GM19328 (cell line): ENCODE data around the gene COMMD4.
"Not testable (repeated sequence)": the region's sequence is repeated elsewhere in the genome, so short reads cannot be mapped to it uniquely, and the experiment has no call there.

Experiments
- ATAC-seq: cut with Tn5 transposase; IDR thresholded peaks from one replicate; pipeline ENCODE4 v1.9.1; 2021; ENCODE audit warnings: mild to moderate bottlenecking, moderate library complexity; ENCODE audit not compliant: unreplicated experiment

Gene COMMD4

DNA sequence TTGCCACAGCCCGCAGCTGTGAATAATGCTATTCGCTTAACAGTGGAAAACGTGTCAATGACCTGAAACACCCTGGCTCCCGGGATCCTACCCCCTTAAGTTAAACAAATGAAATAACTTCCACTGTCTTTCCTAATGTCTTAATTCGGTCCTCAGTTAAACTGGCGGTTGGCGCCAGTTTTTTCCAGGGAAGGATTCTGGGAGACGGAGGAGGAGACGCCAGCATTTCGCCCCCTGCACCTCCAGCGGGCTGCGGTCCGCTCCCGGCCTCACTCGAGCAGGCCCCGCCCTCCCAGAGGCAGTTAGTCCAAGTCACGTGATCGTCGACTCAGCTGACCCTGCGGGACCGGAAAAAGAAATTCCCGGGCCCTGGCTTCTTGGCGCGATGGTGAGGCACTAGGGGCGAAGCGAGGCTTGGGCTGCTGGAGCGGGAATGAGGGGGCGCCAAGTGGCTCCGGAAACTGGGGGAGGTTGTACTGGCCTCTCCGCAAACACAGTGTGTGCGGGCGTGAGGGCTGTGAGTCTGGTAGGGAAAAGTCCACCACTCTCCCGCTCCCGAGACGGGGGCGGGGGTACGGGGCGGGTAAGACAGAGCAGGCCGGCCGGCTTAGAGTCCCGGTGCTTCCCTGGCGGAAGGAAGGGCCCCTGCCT lies at the start of gene COMMD4:
Gene COMMD4, plus strand, starts transcription at position 359 of the 651 bp plus-strand sequence. Its CDS starts 27 bp downstream, at position 386.
- ATAC-seq: no peak

DNA sequence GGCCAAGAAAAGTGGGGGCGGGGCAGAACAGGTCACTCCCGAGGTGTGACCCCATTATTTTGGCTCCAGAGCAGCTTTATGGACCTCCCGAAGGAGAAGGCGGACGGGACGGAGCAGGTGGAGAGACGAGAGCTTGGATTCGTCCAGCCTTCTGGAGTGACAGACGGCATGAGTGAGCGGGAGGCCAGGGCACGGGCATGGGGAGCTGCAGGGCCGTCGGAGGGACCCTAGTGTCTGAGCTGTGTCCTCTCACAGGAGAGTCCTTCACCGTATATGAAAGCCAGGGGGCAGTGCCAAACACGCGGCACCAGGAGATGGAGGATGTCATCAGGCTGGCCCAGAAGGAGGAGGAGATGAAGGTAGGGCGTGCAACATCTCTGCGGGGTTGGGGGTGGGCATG lies 42.2 kb upstream of the COMMD4 start:
- ATAC-seq: not testable (repeated sequence)

DNA sequence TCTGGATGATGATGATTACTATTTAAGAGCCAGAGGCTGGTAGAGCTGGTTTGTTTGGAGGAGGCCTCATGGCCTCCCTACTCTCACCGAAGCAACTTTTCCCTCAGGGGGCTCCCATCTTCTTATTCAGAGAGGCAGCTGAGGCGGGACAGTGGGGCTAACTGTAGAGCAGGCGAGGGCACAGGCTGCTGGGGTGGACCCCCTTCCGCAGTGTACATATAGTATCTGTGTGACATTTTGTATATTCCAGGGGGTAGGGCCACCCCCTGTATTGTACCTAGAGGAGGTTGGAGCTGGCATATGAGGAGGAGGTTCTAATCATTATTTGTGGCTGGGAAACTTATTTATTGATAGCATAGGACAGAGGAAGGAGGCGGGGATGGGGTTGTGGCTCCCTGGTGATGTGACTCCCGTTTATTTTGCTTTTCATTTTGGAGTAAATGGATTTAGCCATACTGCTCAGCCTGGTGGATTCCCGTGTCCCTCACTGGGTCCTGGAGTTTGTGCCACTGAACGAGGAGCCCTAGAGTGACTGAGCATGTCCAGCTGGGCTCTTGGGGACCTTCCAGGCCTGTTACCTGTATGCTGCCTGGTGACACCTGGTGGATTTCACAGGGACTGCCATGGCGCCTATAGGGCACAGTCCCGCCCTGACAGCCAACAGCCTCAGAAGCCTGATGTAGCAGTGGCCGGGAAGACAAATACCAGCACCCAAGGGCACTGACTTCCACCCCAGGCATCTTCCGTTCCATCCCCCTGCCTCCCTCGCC lies 37.1 kb upstream of the COMMD4 start:
- peak; percentile 51 for ATAC-seq

DNA sequence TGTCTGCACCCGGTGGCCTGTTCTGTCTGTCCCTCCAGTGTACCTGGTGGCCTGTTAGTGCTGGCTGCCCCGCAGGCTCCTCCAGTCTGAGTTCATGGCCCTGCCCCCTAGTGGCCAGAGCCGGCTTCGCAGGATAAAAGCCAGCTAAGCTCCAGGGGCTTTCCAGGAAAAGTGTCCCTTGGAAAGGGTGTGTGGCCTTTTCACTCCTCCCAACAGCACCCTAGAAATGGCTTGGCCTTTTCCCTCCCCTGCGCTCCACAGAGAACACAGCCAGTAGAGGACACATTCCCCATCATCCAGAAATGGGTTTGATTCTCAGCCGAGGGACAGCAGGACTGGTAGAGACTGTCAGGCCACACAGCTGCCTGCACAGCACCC lies 36.6 kb upstream of the COMMD4 start:
- peak; percentile 58 for ATAC-seq

DNA sequence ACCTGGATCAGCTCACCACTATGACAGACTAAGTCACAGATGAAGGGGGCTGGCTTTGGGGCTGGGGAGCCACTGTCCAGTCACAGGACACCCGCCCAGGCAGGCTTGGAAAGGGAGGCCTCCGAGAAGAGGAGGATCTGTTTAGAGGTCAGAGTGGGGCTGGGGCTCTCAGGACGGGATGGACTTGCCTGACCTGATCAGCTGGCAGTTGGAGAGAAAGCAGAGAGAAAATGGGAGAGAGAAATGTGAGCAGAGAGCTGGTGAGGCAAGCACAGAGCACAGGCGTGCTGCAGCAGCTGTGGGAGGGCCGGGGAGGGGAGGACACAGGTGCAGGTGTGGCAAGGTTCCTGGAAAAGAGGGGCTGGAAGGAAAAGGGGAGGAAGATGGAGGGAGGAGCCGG lies 35.8 kb upstream of the COMMD4 start:
- ATAC-seq: not testable (repeated sequence)

DNA sequence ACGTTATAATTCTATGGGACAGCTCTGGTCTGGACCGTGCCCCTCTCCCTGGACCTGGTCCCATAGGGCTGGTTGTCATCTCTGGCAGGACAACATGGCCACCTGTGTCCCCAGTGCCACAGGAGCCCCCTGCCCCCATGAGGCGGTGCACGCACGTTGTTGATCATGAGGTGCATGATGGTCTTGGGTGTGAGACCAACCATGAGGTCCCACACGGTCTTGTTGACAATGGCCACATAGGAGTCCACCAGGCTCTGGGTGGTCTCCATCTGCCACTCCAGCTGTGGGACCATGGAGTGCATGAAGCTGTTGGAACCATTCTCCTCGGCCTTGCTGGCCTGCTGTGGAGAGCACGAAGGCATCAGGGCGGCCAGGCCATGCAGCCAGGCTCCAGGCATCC lies 33.5 kb upstream of the COMMD4 start:
- no peak for ATAC-seq

DNA sequence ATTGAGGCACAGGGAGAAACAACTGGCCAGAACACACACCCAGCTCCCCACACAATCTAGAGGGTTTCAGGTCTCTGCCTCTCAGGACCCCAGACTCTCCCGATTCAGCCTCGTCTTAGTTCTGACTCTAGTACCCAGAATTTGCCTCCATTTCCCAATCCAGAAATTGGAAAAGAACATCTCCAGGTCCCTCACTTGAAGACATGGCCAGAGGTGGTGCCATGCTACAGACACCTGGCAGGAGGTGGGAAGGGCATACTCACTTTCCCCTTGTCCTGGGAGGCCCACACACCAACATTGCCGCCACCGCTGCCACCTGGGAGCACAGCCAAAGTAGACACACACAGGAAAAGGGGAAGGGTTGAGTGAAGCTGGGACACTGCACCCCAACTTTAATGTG lies 33.1 kb upstream of the COMMD4 start:
- ATAC-seq: not testable (repeated sequence)

DNA sequence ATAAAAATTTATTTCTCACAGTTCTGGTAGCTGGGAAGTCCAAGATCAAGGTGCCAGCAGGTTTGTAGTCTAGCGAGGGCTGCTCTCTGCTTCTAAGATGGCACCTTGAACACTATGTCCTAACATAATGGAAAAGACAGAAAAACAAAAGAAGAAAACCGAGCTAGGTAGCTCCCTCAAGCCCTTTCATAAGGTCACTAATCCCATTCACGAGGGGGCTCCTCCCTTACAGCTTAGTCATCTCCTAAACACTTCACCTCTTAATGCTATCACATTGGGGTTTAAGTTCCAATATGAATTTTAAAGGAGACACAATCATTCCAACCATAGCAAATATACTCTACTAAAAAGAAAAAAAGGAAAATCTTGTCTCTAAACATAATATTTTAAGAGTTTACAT lies 29.7 kb upstream of the COMMD4 start:
- ATAC-seq: no peak

DNA sequence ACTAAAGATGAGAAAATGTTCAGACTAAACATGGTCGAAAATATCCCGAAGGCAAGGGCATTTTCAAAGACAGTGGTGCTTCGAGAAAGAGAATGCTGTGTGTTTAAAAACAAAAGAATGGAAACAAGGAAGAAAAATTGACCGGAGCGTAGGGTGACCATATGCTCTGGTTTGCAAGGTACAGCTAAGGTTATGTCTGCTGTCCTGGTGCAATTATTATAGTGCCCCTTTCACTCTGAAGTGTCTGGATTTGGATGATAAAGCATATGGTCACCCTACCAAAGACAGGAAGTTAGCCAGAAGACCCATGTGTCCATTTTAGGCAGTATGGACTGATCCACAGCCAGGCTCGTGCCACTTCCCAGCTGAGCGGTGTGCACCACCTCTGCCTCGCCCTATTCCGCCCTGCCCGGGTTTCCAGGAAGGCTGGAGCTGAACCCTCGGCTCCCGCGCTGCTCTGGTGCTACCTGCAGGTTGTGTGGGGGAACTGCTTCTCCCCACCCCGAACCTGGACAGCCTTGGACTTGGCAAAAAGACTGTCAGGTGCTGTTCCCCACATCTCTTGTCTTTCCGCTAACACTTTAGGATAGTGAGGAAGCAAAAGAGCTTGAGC lies 28.0 kb upstream of the COMMD4 start:
- no peak for ATAC-seq

DNA sequence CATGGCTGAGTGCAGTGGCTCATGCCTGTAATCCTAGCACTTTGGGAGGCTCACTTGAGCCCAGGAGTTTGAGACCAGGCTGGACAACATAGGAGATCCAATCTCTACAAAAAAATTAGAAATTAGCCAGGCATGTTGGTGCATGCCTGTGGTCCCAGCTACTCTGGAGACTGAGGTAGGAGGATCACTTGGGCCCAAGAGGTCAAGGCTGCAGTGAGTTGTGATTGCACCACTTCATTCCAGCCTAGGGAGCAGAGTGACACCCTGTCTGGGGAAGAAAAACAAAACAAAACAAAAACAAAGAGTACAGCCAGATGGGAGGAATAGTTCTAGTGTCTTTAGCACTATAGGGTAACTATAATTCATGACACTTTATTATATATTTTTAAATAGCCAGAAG lies 26.2 kb upstream of the COMMD4 start:
- no peak for ATAC-seq

DNA sequence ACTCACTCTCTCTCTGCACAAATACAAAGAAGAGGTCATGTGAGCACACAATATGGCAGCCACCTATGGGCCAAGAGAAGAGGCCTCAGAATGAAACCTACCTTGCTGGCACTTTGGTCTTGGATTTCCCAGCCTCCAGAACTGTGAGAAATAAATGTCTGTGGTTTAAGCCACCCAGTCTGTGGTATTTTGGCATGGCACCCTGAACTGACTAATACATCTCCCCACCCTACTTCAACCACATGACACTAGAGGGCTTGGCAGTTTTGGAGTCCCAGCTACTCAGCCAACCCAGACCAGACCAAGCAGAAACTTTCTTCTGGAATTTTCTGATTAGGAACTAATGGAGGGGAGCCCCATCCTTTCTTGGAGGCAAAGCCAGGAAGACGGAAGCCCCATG lies 23.3 kb upstream of the COMMD4 start:
- not testable (repeated sequence) for ATAC-seq

DNA sequence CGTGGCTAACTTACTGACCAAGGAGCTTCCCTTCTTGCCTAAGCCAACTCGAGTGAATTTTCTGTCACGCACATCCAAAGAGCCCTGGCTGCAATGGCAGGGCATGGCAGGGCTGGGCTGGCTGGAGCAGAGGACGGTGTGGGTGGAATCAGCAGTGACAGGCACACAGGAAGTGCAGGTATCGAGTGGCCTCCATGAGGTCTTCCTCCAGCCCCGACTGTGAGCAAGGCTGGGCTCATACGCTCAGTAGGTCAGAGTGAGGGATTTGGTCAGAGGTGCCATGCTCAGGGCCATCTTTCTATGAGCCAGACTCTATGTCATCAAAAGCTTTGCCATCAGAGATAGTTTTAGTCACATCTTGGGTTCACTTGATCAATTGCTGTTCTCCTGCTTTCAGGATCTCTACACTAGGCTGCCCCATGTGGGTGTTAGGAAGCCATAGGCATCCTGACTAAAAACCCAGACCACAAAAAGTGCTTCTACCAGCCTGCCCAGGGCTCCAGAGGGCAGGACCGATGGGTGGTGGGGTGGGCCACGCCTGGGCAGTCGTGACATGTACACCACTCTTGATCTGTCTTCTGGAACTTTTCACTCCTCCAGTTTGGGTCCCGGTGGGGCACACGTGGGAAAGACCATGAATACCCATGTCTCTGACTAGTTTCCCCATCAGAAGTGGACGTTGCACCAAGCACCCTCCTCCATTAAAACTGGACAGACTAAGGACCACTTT lies 22.6 kb upstream of the COMMD4 start:
- ATAC-seq: no peak

DNA sequence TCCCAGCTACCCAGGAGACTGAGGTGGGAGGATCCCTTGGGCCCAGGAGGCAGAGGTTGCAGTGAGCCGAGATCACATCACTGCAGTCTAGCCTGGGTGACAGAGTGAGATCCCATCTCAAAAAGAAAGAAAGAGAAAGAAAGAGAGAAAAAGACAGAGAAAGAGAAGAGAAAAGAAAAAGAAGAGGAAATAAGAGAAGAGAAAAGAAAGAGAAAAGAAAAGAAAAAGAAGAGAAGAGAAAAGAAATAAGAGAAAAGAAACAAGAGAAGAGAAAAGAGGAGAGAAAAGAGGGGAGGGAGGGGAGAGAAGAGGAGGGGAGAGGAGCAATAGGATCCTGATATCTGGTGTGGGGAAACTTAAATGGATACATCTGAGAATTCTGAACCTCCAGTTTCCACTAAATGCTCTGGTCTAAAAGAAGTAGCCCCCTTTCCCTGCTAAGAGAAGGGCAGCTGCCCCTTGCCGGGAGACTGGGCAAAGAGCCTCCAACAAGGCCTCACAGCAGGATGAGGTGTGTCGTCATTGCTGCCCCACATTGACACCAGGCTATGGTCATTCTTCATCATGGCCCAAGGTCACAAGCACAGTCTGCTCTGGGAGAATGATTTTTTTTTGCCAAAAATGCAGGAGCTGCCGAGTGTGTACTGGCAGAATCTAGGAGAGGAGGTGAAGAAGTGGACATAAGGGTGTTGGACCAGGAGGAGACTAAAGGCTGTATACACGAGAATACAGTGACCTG lies 21.1 kb upstream of the COMMD4 start:
- ATAC-seq: no peak

DNA sequence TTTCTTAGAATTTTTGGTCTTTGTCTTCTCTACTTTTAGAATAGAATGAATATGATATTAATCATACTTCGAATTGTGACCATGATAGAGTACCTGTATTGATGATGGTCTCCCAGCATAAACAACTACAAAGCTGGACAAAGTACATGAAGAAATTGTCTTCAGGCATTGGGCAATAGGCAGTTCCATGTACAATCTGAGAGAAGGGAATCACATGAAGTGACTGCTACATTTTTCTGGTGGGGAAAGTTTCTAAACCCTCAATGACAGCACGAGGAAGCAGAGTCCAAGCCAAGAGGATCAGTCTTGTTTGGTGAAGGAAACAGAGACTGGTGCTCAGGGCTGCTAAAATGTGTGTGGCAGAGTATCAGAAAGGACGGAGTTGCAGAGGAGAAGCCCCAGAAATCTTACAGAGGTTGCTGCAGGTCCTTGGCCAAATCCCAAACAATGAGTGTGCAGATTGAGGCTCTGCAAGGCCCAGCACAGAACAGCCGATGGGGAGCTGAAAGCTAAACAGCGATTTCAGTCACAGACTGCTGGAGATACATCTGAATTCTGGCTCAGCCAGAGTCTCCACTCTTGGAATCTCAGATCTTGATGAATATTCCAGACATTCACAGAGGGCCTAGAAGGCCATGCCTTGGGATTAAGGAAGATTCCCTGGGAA lies 16.5 kb upstream of the COMMD4 start:
- ATAC-seq: not testable (repeated sequence)

DNA sequence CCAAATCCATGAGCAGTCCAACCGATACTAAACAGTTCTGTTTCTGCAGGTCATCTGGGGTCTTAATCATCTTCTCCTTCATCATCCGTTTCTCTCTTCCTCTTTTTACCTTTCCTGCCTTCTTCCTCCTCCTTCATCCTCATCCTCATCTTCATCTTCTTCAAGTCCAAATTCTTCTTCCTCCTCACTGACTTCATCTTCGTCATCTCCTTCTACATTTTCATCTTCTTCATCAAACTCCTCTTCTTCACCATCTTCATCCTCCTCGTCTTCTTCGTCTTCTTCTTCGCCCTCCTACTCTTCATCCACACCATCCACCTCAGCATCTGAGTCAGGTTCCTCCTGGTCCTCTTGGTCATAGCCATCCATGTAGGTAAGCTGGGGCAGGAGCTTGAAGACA lies 14.2 kb upstream of the COMMD4 start:
- no peak for ATAC-seq

DNA sequence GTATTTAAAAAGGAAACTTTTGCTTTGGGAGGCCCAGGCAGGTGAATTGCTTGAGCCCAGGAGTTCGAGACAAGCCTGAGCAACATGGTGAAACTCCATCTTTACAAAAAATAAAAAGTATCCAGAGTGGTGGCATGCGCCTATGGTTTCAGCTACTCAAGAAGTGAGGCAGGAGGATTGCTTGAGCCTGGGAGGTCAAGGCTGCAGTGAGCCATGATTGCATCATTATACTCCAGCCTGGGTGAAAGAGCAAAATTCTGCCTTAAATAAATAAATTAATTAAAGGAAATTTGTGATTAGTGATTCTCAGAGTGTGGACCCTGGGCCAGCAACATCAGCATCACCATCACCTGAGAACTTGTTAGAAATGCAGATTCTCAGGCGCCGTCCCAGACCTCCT lies 9.9 kb upstream of the COMMD4 start:
- ATAC-seq: no peak

DNA sequence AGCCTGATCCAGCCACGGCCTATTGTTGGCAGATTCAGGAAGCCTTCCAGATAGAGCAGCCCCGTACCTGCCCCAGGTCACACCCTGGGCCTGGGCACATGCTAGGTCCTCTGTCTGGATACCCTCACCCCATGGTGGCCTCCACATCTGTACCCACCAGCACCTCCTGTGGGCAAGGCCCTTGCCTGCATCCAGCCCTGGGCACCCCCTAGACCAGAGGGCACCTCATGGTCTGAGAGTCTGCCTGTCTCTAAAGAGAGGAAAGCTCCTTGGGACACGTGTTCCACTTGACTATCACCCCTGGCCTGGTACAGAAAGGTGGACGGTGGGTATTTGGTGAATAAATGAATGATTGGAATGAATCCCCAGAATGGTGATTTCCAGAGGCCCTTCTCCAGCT lies 8.9 kb upstream of the COMMD4 start:
- no peak for ATAC-seq

DNA sequence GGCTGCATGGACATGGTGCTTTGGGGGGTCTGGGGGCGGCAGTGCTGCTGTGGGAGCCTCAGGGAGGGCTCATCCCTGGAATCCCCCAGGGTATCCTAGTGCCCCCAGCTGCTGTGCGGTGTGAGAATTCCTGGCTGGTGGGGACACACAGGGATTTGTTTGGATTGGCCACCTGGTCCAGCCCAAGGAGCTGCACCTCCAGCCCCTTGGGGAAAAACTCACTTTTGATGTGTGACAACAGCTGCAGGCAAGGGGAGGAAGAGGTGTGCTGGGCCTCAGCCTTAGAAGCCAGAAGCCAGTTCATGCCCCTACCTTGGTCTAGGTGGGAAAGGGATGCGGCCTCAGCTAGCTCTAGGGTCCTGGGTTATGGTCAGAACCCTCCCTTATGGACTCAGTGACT lies 8.4 kb upstream of the COMMD4 start:
- ATAC-seq: no peak

DNA sequence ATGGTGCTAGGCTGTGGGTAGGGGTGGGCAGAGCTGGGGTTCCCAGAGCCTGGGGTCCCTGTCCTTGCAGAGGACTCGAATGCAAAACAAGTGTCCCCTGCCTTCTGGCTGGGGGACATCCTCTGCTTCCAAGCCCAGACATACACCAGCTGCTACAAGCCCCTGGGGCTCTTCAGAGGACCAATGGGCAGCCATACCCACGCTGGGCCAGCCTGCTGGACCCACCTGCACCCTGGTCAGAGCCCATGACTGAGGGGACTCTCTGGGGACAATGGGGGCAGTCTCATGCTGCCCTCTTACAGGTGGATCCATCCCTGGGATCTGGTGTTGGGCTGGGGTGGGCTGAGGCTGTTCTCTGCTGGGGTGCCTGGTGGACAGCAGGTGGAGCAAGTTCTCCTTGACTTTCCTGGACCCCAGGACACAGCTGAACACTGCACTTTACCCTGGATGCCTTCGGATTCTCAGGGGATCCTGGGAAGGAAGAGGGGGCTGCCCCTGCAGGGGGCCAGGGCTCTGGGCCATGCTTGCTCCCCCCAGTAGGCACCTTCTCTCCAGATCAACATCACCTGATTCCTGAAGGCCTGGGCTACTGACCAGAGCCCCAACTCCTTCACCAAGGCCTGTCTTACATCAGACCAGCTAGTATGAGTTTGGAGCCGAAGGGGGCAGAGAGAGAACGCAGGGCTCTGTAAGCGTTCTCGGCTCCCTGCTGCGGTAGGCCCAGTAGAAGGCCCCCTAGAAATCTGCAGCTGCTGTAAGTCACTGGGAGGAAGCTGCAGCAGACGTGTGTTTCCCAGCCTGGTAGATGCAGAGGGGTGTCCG lies 7.2 kb upstream of the COMMD4 start:
- ATAC-seq: no peak
